Ascending aorta (tissue), 2 donors: ENCODE measurements around the gene DRG2. TPM values are rescaled to one million over a fixed set of nuclear protein-coding genes. Genes with fewer than 3 reads are reported as not detected.
A peak's percentile ranks its signal among the peaks of the same experiment; 100 is the strongest.

Experiments used
- DNase-seq, 2 donors: peaks; one replicate each; pipeline ENCODE4 v3.0.0-alpha.2; 2019; ENCODE audit warnings: low spot score in 2 of 2
- H3K27ac ChIP-seq, 2 donors: fragments of 200-600 bp; sonication (generic); one replicate each; pipeline ENCODE4 v1.5.1; 2016 to 2017; ENCODE audit warnings: mild to moderate bottlenecking in 1 of 2
- H3K27me3 ChIP-seq: fragments of 200-600 bp; sonication (generic); one replicate; pipeline ENCODE4 v1.5.1; 2017
- H3K36me3 ChIP-seq, 2 donors: fragments of 200-600 bp; sonication (generic); one replicate each; pipeline ENCODE4 v1.5.1; 2016
- H3K4me1 ChIP-seq, 2 donors: fragments of 200-600 bp; sonication (generic); one replicate each; pipeline ENCODE4 v1.5.1; 2016 to 2017; ENCODE audit warnings: mild to moderate bottlenecking in 1 of 2
- H3K4me3 ChIP-seq, 2 donors: fragments of 200-600 bp; sonication (generic); one replicate each; pipeline ENCODE4 v1.5.1; 2016 to 2017; ENCODE audit warnings: mild to moderate bottlenecking in 1 of 2
- H3K9me3 ChIP-seq, 2 donors: fragments of 200-600 bp; sonication (generic); one replicate each; pipeline ENCODE4 v1.5.1; 2016
- intact Hi-C: fragments of 100-400 bp; cut with DNase I; formaldehyde crosslinking; loops from one replicate; pipeline ENCODE4 v1.15.1; 2023
- total RNA-seq: library from RNA; depleted of rRNA; stranded (reverse); fragments of >200 nt; gene quantifications from one replicate; pipeline ENCODE4 v1.1.0, GENCODE V29; 2016
- TF ChIP-seq, protein P1 (sequence below), 3 experiments: fragments of 200-600 bp in 2 of 3; fragments of 450-650 bp in 1 of 3; sonication (generic) in 2 of 3; IDR thresholded peaks; one replicate each; pipeline ENCODE4 v1.5.1; 2016 to 2019; ENCODE audit warnings: antibody characterized with exemption in 3 of 3, mild to moderate bottlenecking in 1 of 3, moderate library complexity in 1 of 3

The DRG2 gene
- total RNA-seq, 1 donor from 2014 or later: 118 TPM

DNA sequence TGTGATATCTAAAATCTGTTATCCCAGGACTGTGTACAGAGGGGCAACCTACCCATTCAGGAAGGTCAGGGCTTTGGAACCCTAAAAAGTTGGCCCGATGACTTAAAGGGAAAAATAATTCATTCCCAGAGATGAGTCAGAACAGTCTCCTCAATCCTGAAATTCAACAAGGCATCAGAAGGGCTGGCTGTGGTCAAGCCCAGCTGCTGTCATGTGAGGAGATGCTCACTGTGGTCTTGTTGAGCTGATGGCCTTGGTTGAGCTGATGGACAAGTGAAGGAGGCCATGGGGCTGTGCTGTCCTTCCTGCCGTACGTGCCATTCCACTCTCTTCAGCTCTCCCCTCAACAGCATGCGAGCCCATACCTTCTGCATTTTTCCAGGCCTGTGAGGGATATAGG is 20.9 kb upstream of the DRG2 start:
- intact Hi-C loops: no loop called here

DNA sequence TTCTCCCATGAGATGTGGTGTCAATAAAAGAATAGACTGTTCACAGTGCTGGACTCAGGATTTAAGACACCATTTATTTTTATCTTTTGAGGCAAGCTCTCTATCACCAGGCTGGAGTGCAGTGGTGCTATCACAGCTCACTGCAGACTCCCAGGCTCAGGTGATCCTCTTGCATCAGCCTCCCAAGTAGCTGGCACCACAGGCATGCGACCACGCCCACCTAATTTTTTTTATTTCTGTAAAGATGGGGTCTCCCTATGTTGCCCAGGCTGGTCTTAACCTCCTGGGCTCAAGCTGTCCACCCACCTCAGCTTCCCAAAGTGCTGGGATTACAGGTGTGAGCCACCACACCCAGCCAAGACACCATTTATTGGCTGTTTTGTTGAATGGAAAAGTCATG is 18.6 kb upstream of the DRG2 start:
- Histone ChIP-seq H3K9me3 (no peaks in the 10 kb centered on the region), H3K4me1 (peaks cover 0 to 5% of the 10 kb centered on the region in 2 donors), H3K4me3 (no peak overlapping the region), H3K27ac (no peak overlapping the region), H3K36me3 (peaks cover 16 to 24% of the 10 kb centered on the region in 2 donors), H3K27me3 (no peaks in the 10 kb centered on the region)
- no peak for DNase-seq
- intact Hi-C loops: no loop called here
- TF ChIP-seq, protein P1, sequence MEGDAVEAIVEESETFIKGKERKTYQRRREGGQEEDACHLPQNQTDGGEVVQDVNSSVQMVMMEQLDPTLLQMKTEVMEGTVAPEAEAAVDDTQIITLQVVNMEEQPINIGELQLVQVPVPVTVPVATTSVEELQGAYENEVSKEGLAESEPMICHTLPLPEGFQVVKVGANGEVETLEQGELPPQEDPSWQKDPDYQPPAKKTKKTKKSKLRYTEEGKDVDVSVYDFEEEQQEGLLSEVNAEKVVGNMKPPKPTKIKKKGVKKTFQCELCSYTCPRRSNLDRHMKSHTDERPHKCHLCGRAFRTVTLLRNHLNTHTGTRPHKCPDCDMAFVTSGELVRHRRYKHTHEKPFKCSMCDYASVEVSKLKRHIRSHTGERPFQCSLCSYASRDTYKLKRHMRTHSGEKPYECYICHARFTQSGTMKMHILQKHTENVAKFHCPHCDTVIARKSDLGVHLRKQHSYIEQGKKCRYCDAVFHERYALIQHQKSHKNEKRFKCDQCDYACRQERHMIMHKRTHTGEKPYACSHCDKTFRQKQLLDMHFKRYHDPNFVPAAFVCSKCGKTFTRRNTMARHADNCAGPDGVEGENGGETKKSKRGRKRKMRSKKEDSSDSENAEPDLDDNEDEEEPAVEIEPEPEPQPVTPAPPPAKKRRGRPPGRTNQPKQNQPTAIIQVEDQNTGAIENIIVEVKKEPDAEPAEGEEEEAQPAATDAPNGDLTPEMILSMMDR (IDR thresholded peaks at IDR 0.05): no peak

More for the DNA sequence above, 20.9 kb upstream of the DRG2 start:
- Histone ChIP-seq H3K27me3 (no peaks in the 10 kb centered on the region), H3K4me3 (no peak overlapping the region), H3K36me3 (peaks cover 33 to 40% of the 10 kb centered on the region in 2 donors), H3K27ac (no peak overlapping the region), H3K4me1 (peaks cover 0 to 5% of the 10 kb centered on the region in 2 donors), H3K9me3 (no peaks in the 10 kb centered on the region)
- DNase-seq: no peak
- TF ChIP-seq, protein P1 (IDR thresholded peaks at IDR 0.05): no peak

DNA sequence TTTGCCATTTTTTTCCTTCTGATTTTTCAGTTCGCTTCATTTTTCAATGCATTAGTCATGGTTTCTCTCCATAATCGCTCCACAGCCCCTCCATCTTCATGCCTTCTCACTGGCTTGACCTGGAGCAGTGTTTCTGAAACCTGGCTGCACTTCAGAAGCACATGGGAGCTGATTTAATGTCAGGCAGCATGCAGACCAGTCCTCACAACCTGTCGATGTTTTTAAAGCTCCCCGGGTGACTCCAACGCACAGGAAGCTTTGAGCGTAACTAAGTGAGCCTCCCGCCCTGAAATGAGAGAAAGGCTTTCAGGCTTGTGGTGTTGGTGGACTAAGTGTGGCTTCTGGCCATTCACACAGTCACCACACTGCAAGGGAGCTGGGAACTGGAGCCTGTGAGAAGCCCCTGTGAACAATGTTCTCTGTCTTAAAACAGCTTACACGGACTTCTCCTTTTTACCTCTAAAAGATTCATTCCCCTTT is 16.8 kb upstream of the DRG2 start:
- TF ChIP-seq, protein P1 (IDR thresholded peaks at IDR 0.05): no peak
- no peak overlapping the region for H3K27ac ChIP-seq
- H3K4me3 ChIP-seq: peak overlapping the region in 1 of 2 donors; percentile 39
- H3K27me3 ChIP-seq: no peaks in the 10 kb centered on the region
- no peaks in the 10 kb centered on the region for H3K9me3 ChIP-seq
- peaks cover 6 to 8% of the 10 kb centered on the region in 2 donors for H3K36me3 ChIP-seq
- H3K4me1 ChIP-seq: peaks cover 0 to 5% of the 10 kb centered on the region in 2 donors
- intact Hi-C loops: no loop called here
- DNase-seq: no peak

DNA sequence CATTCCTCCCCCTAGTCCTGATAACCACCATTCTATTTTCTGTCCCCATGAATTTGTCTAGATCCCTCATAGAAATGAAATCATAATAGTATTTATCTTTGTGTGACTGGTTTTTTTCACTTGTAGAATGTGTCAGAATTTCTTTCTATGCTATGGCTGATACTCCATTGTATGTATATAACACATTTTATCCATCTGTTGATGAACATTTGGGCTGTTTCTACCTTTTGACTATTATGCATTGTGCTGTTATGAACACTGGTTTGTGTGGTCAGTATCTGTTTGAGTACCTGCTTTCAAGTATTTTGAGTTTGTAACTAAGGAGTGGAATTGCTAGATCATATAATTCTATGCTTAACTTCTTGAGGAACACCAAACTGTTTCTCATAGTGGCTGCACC is 16.0 kb upstream of the DRG2 start:
- DNase-seq: no peak
- no peaks in the 10 kb centered on the region for H3K9me3 ChIP-seq
- H3K4me3 ChIP-seq: no peak overlapping the region
- TF ChIP-seq, protein P1 (IDR thresholded peaks at IDR 0.05): no peak
- intact Hi-C loops: no loop called here
- H3K27ac ChIP-seq: no peak overlapping the region
- no peaks in the 10 kb centered on the region for H3K27me3 ChIP-seq
- H3K4me1 ChIP-seq: peaks cover 0 to 5% of the 10 kb centered on the region in 2 donors
- H3K36me3 ChIP-seq: peaks cover 0 to 4% of the 10 kb centered on the region in 2 donors

DNA sequence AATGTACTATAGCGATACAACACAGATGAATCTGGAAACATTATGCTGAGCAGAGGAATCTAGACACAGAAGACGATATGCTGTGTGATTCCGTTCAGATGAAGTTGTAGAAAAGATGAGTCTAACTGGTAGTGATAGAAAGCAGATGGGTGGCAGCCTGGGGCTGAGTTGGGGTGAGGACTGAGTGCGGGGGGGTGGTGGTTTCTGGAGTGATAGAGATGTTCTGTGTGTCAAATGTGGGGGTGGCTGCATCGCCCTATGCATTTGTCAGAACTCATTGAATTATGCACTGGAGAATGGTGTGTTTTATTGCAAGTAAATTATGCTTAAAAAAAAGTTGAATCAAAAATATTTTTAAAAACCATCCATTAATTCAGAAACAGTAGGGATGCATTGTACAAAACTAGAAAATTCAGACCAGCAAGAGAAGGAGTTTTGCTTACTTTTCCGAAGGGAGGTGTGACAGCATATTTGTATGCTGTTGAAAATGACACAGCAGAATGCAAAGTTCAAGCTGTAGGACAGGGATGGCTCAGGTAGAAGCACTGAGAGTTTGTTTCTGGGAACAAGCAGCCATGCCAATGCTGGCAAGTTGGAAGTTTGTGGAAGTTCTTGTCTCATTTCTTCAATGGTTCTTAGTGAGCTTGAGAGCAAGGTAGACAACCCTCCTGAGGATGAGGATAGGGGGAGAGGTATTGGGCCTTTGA is 13.0 kb upstream of the DRG2 start:
- peaks cover 0 to 5% of the 10 kb centered on the region in 2 donors for H3K4me1 ChIP-seq
- intact Hi-C loops: no loop called here
- no peak for DNase-seq
- no peak overlapping the region for H3K4me3 ChIP-seq
- no peaks in the 10 kb centered on the region for H3K36me3 ChIP-seq
- no peaks in the 10 kb centered on the region for H3K27me3 ChIP-seq
- H3K27ac ChIP-seq: no peak overlapping the region
- H3K9me3 ChIP-seq: no peaks in the 10 kb centered on the region
- TF ChIP-seq, protein P1 (IDR thresholded peaks at IDR 0.05): no peak
